ENCODE measurements around the gene CRAT. TPM values are rescaled to one million over a fixed set of nuclear protein-coding genes. Genes with fewer than 3 reads are reported as not detected.
A peak's percentile ranks its signal among the peaks of the same experiment; 100 is the strongest.

Gene CRAT
- total RNA-seq, 2 donors from 2014 or later: 21.4 to 23.8 TPM

DNA sequence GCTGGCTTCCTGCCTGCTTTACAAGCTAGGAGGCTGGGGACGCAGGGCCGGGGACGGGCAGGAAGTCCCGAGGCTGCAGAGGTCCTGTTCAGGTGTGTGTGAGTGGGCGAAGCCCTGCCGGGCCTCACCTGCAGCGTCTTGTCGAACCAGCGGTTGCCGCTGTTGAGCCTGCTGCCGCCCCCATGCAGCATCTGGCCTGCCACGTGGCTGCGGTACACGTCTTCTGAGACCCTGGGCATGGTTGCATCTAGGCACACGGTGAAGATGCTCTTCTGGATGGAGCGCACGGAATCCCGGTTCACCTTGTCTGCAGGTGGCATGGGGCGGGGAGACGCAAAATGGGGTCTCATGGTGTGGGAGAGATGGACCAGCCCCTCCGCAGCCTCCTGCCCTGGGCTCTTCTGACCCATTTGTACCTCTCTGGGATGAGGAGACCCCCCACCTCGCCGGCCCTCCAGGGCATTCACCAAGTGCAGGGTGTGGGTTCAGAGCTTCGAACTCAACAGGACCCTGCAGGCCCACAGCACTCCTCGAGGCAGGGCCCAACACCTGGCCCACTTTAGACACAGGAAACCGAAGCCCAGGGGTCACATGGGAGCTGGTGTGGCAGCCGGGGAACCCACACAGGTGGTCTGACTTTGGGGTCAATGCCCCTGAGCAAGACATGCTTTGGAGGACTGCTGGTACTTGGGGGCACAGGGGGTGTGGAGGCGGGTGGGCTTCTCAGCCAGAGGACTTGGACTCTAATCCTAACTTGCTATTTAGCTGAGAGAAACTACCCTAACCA lies 10.0 kb downstream of the CRAT start:
- Mint-ChIP-seq H3K9me3 (no peaks in the 10 kb centered on the region), H3K27ac (no peak overlapping the region), H3K36me3 (ENCODE audit: insufficient read depth in 2 of 2) (no peaks in the 10 kb centered on the region), H3K27me3 (ENCODE audit: low read depth) (no peaks in the 10 kb centered on the region), H3K4me1 (ENCODE audit: low read depth) (no peaks in the 10 kb centered on the region), H3K4me3 (no peak overlapping the region)
- ATAC-seq (replicated peaks in 1 of 2) (no peak), DNase-seq (no peak)

DNA sequence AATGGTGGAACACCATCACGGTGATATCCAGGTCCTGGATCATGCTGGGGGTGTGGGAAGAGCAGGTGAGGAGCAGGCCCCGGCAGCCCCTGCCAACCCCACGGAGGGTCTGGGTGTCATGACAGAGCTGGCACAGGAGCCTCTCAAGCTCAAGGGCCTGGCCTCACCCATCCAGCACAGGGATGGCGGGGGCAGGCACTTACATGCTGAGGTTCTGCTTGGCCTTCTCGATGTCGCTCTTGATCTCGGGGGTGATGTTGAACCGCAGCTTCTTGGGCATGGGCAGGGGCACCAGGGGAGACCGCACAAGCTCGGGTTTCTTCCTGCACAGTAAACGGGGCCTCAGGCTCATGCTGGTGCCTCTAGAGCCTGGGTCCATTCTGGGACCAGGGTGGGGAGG lies 12.3 kb downstream of the CRAT start:
- H3K27ac Mint-ChIP-seq: no peak overlapping the region

DNA sequence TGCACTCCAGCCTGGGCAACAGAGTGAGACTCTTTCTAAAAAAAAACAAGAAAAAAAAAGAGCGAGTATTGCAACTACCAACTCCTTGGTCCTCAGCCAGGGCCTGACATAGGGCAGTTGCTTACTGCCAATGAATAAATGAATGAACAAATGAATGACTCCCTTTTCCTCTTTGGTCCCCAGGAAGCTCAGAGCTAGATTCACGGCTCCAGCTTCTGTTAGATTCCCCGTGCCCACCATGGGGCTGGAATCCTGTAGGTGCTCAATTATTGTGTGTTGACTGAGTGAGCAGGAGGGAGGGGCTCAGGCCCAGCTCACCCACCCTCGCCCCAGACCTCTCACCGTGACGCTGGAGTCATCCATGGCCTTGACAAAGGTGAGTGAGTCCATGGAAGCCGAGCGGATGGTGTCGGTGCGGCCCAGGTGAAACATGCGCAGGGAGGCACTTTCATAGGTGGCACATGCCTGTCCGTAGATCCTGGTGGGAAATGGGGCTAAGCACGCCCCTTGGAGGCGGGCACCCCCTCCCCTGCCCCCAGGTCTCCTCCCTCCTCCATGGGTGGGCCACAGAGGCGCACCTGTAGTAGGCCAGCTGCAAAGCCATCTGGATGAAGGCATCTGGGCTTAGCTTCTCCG lies 12.8 kb downstream of the CRAT start:
- H3K4me1 Mint-ChIP-seq (ENCODE audit: low read depth): no peaks in the 10 kb centered on the region
- H3K9me3 Mint-ChIP-seq: no peaks in the 10 kb centered on the region
- no peak overlapping the region for H3K27ac Mint-ChIP-seq
- ATAC-seq (replicated peaks in 1 of 2) (no peak), DNase-seq (no peak)
- H3K27me3 Mint-ChIP-seq (ENCODE audit: low read depth): no peaks in the 10 kb centered on the region
- no peaks in the 10 kb centered on the region for H3K36me3 Mint-ChIP-seq (ENCODE audit: insufficient read depth in 2 of 2)
- no peak overlapping the region for H3K4me3 Mint-ChIP-seq

More for the DNA sequence above, 12.3 kb downstream of the CRAT start:
- no peak for DNase-seq
- Mint-ChIP-seq H3K36me3 (ENCODE audit: insufficient read depth in 2 of 2) (no peaks in the 10 kb centered on the region), H3K9me3 (no peaks in the 10 kb centered on the region), H3K4me1 (ENCODE audit: low read depth) (no peaks in the 10 kb centered on the region), H3K27me3 (ENCODE audit: low read depth) (no peaks in the 10 kb centered on the region), H3K4me3 (no peak overlapping the region)
- no peak for ATAC-seq (replicated peaks in 1 of 2)

DNA sequence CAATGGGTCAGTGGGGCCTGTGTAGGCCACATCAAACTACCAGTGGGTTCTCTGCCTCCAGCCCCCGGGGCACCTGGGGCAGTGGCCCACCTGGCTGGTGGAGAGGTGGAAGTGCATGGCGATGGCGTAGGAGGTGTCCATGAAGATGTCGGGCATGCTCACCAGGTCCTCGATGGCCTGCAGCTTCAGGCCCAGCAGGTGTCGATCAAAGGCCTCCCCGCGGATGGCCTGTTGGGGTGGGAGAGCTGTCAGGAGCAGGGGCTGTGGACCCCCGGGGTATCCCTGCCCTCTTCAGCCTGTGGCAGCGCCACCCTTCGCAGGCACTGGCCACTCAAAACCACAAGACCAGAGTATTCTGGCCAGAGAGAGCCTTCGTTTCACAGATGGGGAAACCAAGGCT lies 14.7 kb downstream of the CRAT start:
- no peaks in the 10 kb centered on the region for H3K27me3 Mint-ChIP-seq (ENCODE audit: low read depth)
- no peaks in the 10 kb centered on the region for H3K36me3 Mint-ChIP-seq (ENCODE audit: insufficient read depth in 2 of 2)
- H3K4me3 Mint-ChIP-seq: no peak overlapping the region
- H3K4me1 Mint-ChIP-seq (ENCODE audit: low read depth): no peaks in the 10 kb centered on the region
- ATAC-seq (replicated peaks in 1 of 2) (no peak), DNase-seq (no peak)
- no peak overlapping the region for H3K27ac Mint-ChIP-seq
- H3K9me3 Mint-ChIP-seq: no peaks in the 10 kb centered on the region

DNA sequence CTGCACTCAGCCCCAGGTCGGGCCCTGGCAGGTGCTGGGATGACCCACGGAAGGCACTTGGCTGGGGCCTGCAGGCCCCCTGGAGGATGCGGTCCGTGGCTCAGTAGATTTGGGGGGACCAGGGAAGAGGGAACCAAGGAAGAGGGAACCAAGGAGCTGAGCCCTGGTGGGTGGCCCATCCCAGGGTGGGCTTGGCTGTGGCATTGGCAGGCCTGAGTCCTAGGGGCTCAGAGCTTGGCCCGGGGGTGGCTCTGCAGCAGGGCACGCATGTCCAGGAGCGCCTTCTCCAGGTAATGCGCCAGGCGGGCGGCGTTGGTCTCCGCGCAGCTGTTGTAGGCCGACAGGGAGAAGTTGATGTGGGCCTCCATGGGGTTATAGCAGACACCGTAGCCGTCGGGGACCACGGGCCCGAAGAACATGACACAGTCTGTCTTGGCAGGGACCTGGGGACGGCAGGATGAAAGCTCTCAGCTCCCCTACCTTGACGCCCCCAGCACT lies 15.4 kb downstream of the CRAT start:
- Mint-ChIP-seq H3K4me1 (ENCODE audit: low read depth) (no peaks in the 10 kb centered on the region), H3K4me3 (no peak overlapping the region), H3K27me3 (ENCODE audit: low read depth) (no peaks in the 10 kb centered on the region), H3K9me3 (no peaks in the 10 kb centered on the region), H3K36me3 (ENCODE audit: insufficient read depth in 2 of 2) (no peaks in the 10 kb centered on the region), H3K27ac (no peak overlapping the region)
- no peak for DNase-seq
- no peak for ATAC-seq (replicated peaks in 1 of 2)

DNA sequence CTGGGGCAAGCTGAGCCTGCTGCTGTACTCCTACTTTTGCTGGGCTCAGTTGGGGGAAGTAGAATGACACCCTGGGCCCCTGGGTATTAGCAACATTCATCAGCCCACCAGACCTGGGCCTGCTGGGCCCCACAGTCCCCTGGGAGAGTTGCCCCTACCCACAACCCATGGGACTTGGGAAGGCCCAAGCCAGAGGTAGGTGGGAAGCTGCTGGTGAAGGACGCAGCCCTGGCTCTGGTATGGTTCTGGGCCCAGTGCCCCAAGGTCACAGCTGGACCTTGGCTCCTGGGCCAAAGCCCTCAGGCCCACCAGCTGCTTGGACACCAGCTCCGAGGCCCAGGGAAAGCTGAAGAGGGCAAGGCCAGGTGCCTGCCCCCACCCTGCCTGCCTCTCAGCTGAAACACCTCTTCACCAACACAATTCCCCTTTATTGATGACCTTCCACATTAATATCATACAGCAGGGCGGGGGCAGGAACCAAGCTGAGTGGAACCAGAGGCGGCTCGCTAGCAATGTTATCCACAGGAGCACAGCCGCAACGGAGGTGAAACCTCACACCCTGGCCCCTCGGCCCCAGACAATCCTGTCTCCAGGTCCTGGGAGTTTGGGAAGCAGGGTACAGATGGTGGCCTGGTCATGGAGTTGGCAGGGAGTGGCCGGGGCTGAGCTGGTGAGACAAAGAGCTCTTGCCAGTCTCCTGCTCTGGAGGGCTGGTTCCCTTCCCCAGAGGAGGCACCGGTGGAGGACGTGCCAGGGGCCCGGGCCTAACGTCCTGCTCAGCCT lies 16.0 kb downstream of the CRAT start:
- Mint-ChIP-seq H3K4me1 (ENCODE audit: low read depth) (no peaks in the 10 kb centered on the region), H3K27ac (no peak overlapping the region), H3K4me3 (no peak overlapping the region), H3K9me3 (no peaks in the 10 kb centered on the region), H3K36me3 (ENCODE audit: insufficient read depth in 2 of 2) (no peaks in the 10 kb centered on the region), H3K27me3 (ENCODE audit: low read depth) (no peaks in the 10 kb centered on the region)
- DNase-seq: no peak
- ATAC-seq (replicated peaks in 1 of 2): no peak

DNA sequence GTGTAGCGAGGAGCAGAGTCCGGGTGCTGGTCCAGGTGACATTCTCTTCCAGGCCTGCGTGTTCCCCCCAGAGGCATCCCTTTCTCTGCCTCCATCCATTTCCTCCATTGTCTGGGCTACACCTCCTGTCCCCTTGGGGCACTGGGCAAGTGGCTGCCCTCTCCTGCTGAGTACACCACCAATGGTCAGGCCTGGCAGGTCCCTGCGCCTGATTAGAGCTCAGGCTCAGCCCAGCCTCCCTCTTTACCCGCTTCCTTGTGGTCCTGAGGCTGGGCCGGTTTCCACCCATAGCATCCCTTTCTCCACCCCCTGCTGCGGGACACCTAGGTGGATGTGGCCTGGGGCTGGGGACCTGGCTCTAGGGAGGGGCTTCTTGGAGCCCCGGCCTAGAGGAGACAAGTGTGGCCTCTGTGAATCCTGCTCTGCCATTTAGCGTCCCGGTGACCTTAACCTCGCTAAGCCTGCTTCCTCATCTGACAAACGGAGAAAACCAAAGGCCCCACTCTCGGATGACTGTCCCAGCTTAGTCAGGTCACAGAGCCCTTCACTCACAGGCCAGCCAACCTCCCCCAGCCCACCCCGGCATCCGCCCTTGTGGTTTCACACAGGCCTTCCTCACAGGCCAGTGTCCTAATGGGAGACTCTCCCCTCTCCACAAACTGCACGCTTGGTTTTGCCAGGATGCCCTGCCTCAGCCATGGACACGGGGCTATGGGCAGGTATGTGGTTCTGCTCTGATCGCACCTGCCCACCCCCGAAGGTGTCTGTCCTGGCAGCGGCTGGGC lies 16.8 kb downstream of the CRAT start:
- Mint-ChIP-seq H3K27ac (no peak overlapping the region), H3K4me1 (ENCODE audit: low read depth) (no peaks in the 10 kb centered on the region)
- ATAC-seq (replicated peaks in 1 of 2): no peak

DNA sequence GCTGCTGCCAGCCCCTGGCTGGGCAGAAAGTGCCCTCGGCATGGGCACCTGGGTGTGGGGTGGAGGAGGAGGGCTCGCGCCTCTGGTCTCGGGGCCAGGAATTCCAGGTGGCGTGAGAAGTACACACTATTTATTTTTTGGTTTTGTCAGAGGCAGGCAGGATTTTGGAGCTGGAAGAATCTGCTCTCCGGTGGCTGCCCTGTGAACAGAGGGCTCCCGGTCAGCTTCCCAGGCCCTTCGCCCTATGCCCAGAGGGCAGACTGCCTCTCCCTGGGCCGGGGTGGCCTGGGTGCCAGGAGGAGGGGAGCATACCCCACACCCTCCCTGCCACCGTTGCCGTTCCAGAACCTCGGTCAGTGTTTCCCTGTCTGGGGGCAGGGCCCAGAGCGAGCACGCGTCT lies 21.3 kb downstream of the CRAT start:
- Mint-ChIP-seq H3K9me3 (no peaks in the 10 kb centered on the region), H3K36me3 (ENCODE audit: insufficient read depth in 2 of 2) (no peaks in the 10 kb centered on the region), H3K27me3 (ENCODE audit: low read depth) (no peaks in the 10 kb centered on the region), H3K27ac (no peak overlapping the region), H3K4me1 (ENCODE audit: low read depth) (no peaks in the 10 kb centered on the region), H3K4me3 (no peak overlapping the region)
- ATAC-seq (replicated peaks in 1 of 2) (no peak), DNase-seq (no peak)

More for the DNA sequence above, 16.8 kb downstream of the CRAT start:
- no peak for DNase-seq
- no peaks in the 10 kb centered on the region for H3K9me3 Mint-ChIP-seq
- no peaks in the 10 kb centered on the region for H3K27me3 Mint-ChIP-seq (ENCODE audit: low read depth)
- no peaks in the 10 kb centered on the region for H3K36me3 Mint-ChIP-seq (ENCODE audit: insufficient read depth in 2 of 2)
- H3K4me3 Mint-ChIP-seq: no peak overlapping the region

DNA sequence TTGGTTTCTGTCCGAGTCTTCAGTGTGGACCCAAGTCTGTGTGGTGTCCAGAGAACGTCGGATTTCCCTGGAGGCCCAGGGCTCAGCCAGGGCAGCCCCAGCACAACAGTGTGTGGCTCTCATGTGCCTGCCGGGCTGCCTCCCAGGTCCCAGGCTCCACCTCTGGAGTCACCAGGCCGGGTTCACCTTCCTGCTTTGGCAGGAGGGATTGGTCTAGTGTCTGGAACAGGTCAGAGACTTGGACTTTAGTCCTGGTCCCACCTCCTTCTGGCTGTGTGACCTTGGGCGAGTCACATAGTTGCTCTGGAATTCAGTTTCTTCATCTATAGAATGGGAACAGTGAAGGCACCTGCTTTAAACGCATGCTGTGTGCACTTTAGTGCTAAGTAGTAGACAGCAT lies 26.5 kb downstream of the CRAT start:
- DNase-seq (no peak), ATAC-seq (replicated peaks in 1 of 2) (no peak)
- Mint-ChIP-seq H3K27me3 (ENCODE audit: low read depth) (no peaks in the 10 kb centered on the region), H3K4me1 (ENCODE audit: low read depth) (peaks cover 32% of the 10 kb centered on the region), H3K4me3 (no peak overlapping the region), H3K27ac (no peak overlapping the region), H3K36me3 (ENCODE audit: insufficient read depth in 2 of 2) (no peaks in the 10 kb centered on the region), H3K9me3 (no peaks in the 10 kb centered on the region)

DNA sequence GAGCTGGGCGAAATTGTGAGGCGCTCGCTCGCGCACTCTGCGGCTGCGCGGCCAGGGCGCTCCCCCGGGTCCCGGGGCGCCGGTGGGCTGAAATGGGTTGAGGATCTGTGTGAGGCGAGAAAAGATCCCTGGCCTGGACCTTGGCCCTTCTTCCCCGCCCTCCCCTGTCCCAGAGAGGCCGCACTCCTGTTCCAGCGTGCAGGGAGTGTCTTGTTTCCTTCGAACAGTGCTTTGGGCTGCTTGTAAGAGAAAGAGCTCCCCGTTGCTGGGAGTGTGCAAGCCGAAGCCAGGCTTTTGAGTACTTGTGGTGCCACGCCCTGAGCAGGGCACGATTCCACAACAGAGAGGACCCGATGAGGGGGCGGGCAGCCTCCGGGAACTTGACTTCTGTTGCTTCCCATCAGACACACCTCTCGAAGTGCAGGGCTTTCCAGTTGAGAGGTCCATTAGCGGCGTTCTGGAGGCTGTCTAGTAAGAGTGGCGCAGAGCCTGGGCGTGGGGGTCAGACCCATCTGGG lies 29.1 kb downstream of the CRAT start:
- H3K9me3 Mint-ChIP-seq: no peaks in the 10 kb centered on the region
- no peaks in the 10 kb centered on the region for H3K27me3 Mint-ChIP-seq (ENCODE audit: low read depth)
- peaks cover 34% of the 10 kb centered on the region for H3K4me1 Mint-ChIP-seq (ENCODE audit: low read depth)
- peak overlapping the region; percentile 95 to 98 for H3K4me3 Mint-ChIP-seq
- no peak for DNase-seq
- peak overlapping the region; percentile 68 for H3K27ac Mint-ChIP-seq
- H3K36me3 Mint-ChIP-seq (ENCODE audit: insufficient read depth in 2 of 2): no peaks in the 10 kb centered on the region
- ATAC-seq (replicated peaks in 1 of 2): no peak

DNA sequence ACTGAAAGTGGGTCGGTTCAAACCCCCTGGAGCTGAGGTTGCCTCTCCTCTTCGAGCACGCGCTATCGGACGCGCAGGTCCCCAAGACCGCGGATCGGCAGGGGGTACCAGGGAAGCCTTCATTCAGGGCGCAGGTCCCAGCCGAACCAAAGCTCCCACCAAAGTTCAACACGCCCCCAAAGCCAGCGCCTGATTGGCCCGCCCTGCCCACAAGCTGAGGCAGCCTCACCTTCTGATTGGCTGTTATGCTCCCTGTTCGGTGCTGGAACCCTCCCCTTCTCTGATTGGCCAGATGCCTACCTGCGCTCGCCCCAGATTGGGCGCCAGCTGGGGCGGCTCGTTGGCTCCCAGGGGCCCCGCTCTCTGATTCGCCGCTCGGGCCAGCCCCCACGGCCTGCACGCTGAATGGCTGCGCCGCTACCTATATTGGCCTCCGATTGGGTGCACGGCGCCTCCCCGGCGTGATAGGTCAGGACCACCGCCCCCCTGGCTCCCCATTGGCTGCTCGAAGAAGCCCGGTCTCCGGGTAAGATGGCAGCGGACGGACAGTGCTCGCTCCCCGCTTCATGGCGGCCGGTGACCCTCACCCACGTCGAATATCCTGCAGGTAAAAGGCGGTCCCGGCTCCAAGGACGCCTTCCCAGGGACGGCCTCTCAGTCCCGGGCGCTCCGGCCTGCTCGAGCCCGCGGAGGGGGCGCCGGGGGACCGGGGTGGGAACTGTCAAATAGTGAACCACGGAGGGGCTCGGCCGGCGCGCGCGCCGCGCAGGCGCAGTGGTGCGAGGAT lies 29.8 kb downstream of the CRAT start, which contains the start of gene DOLPP1:
TSS of gene DOLPP1 (plus strand) at position 511 of the 787 bp plus-strand sequence. CDS start at position 532, 21 bp downstream.
- peak within 1 kb of the TSS; percentile 95 to 98 for H3K4me3 Mint-ChIP-seq
- peak within 1 kb of the TSS; percentile 83 for H3K27ac Mint-ChIP-seq
- H3K27me3 Mint-ChIP-seq (ENCODE audit: low read depth): no peaks in the 10 kb centered on the region
- peak; percentile 99 for DNase-seq
- H3K4me1 Mint-ChIP-seq (ENCODE audit: low read depth): peaks cover 34% of the 10 kb centered on the region
- H3K9me3 Mint-ChIP-seq: no peaks in the 10 kb centered on the region
- ATAC-seq (replicated peaks in 1 of 2): peak; percentile 96 to 97
- no peaks in the 10 kb centered on the region for H3K36me3 Mint-ChIP-seq (ENCODE audit: insufficient read depth in 2 of 2)

DNA sequence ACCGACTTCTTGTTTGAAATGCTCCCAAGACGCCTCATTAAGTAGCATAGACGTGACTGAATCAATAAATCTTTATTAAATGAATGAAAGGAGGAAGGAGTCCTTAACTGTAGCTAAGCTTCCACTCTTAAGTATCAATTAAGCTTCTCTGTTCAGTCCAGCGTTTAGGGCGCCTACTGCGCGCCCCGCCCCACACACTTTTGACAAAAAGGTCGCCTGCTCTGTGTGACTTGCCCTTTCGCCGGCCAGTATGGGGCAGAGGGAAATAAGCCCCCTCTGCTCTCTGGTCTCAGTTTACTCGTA lies 30.3 kb downstream of the CRAT start:
- no peaks in the 10 kb centered on the region for H3K9me3 Mint-ChIP-seq
- DNase-seq (no peak), ATAC-seq (replicated peaks in 1 of 2) (no peak)
- no peaks in the 10 kb centered on the region for H3K27me3 Mint-ChIP-seq (ENCODE audit: low read depth)
- peak overlapping the region; percentile 95 to 98 for H3K4me3 Mint-ChIP-seq
- H3K36me3 Mint-ChIP-seq (ENCODE audit: insufficient read depth in 2 of 2): no peaks in the 10 kb centered on the region
- peaks cover 34% of the 10 kb centered on the region for H3K4me1 Mint-ChIP-seq (ENCODE audit: low read depth)
- H3K27ac Mint-ChIP-seq: peak overlapping the region; percentile 83
